ENCODE data around the gene PCDHB8. TPM values are rescaled to one million over a fixed set of nuclear protein-coding genes. Genes with fewer than 3 reads are reported as not detected.

PCDHB8 gene
- total RNA-seq, result 0.26 and 1.3 TPM in 2 replicates

GRCh38 chr5:141177577-141178191, at the start of gene PCDHB8:
PCDHB8 (plus strand) TSS chr5:141177790; CDS start chr5:141178035, 245 bp downstream.

GRCh38 chr5:141135030-141135717, 42.4 kb upstream of the PCDHB8 start, which contains the start of gene PCDHB5:
PCDHB5 (plus strand) TSS chr5:141135206; CDS start chr5:141135435, 229 bp downstream.

GRCh38 chr5:141149812-141150211, 27.8 kb upstream of the PCDHB8 start, which contains the start of gene PCDHB6:
PCDHB6 (plus strand) TSS chr5:141150057; CDS start chr5:141150258, 201 bp downstream.

GRCh38 chr5:141172381-141173204, 5.0 kb upstream of the PCDHB8 start, which contains the start of gene PCDHB7:
PCDHB7 (plus strand) TSS chr5:141172644; CDS start chr5:141172836, 192 bp downstream.

DNA sequence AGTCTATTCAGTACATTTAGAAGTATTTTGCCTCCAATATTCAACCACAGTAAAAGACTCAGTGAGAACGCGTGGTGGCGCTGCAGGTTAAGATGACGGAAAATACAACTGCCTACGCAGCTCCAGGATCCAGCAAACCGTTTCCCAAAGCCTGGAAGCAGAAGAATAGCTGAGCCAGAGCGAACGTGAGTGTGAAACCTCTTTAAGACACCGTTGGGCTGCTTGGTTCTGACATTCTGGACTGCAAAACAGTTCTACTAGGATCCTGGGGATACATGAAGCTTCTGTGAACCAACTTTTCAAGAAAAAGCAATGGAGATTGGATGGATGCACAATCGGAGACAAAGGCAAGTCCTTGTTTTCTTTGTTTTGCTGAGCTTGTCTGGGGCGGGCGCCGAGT, 4.7 kb downstream of the PCDHB8 start, which contains the start of gene PCDHB16:
Gene PCDHB16 (plus strand): TSS at position 140 of the 400 bp plus-strand sequence. CDS start 173 bp downstream, at position 313.

DNA sequence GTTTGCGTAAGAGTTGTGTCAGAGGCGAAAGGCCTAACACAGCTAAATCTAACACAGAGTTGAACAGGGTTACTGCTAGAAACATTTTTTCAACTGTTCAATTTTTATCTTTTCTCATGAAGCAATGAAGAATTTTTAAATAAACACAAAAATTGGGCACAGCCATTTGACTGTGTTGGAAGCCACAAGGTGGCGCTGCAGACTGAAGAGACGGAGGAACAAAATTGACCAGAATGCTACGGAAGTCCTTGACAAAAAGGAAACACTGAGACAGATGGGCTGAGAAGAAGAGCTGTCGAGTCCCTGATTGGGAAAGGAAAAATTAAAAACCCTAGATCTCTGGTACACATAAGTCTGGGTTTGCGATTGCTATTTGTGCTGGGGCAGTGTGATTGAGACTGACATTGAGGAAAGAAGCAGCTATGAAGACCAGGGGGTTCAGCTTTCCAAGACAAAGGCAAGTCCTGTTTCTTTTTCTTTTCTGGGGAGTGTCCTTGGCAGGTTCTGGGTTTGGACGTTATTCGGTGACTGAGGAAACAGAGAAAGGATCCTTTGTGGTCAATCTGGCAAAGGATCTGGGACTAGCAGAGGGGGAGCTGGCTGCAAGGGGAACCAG, 9.4 kb downstream of the PCDHB8 start, which contains the start of gene PCDHB9:
Gene PCDHB9 (plus strand): TSS at position 265 of the 616 bp plus-strand sequence. CDS start 158 bp downstream, at position 423.

DNA sequence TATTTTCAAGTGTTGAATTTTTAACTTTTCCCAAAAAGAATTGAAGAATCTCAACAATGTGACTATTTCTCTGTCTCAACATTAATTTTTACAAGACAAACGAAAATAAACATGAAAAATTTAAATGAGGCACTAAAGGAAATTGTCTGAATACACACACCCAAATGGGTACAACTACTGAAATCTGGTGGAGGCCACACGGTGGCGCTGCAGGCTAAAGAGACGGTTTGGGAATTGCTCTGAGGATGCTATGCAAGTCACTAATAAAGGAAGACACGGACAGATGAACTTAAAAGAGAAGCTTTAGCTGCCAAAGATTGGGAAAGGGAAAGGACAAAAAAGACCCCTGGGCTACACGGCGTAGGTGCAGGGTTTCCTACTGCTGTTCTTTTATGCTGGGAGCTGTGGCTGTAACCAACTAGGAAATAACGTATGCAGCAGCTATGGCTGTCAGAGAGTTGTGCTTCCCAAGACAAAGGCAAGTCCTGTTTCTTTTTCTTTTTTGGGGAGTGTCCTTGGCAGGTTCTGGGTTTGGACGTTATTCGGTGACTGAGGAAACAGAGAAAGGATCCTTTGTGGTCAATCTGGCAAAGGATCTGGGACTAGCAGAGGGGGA, 14.6 kb downstream of the PCDHB8 start, which contains the start of gene PCDHB10:
Gene PCDHB10 (plus strand): TSS at position 244 of the 616 bp plus-strand sequence. CDS start 200 bp downstream, at position 444.

DNA sequence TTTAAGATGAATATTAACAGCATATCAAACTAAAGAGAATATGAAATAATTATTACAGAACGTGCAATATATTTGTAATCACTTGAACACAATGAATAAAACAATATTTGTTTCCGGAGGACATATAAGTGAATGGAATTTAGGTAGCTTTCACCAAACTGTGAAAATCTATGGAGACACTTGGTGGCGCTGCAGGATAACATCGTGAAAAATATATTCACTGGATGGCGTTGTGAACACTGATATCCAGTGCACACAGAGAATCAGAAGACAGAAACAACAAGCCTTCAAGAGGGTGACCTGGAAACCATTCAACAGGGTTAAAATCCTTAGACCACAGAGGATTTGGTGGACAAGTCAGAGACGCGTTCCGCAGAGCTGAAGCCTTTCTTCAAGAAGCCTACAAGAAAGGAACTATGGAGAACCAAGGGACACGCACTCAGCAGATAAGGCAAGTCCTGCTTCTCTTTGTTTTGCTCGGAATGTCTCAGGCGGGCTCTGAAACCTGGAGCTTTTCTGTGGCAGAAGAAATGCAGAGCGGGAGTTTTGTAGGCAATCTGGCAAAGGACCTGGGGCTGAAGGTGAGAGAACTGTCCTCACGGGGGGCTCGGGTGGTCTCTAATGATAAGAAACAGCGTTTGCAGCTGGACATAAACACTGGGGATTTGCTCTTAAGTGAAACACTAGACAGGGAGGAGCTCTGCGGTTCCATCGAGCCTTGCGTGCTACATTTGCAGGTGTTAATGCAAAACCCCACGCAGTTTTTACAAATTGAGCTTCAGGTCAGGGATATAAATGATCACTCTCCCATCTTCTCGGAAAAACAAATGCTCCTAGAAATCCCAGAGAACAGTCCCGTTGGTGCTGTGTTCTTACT, 22.0 kb downstream of the PCDHB8 start, which contains the start of gene PCDHB11:
Gene PCDHB11 (plus strand): TSS at position 269 of the 877 bp plus-strand sequence. CDS start 148 bp downstream, at position 417.

DNA sequence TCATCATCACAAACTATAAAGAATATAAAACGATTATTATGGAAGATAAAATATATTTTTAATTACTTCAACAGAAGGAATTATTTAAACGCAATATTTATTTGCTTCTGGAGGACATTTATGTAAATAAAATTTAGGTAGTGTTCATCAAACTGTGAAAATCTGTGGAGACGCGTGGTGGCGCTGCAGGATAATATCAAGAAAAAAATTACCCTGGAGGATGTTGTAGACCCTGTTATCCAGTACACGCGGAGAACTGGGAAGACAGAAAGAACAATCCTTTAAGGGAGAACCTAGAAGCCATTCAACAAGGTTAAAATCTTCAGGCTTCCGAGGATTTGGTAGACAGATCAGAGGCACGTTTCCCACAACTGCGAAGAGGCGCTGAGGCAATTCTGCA, 30.9 kb downstream of the PCDHB8 start, which contains the start of gene PCDHB12:
Gene PCDHB12 (plus strand): TSS at position 242 of the 400 bp plus-strand sequence. CDS start 189 bp downstream, outside the sequence.

GRCh38 chr5:141213656-141214339, 36.2 kb downstream of the PCDHB8 start, which contains the start of gene PCDHB13:
PCDHB13 (plus strand) TSS chr5:141213919; CDS start chr5:141214124, 205 bp downstream.

GRCh38 chr5:141223112-141223783, 45.7 kb downstream of the PCDHB8 start, which contains the start of gene PCDHB14:
PCDHB14 (plus strand) TSS chr5:141223343; CDS start chr5:141223506, 163 bp downstream.

Other genes starting within 250 kb of the PCDHB8 start
- gene PCDHAC2, start 211.3 kb upstream of the PCDHB8 start, total RNA-seq, result 0.43 and 1.3 TPM in 2 replicates
- gene PCDHB1, start 126.4 kb upstream of the PCDHB8 start, total RNA-seq, result not detected in 2 replicates
- gene PCDHB2, start 83.2 kb upstream of the PCDHB8 start, total RNA-seq, result 3.6 and 4.4 TPM in 2 replicates
- gene PCDHB3, start 77.3 kb upstream of the PCDHB8 start, total RNA-seq, result 0.79 and 1.6 TPM in 2 replicates
- gene PCDHB4, start 56.0 kb upstream of the PCDHB8 start, total RNA-seq, result 0.20 and 0.59 TPM in 2 replicates
- gene PCDHB5, start 42.6 kb upstream of the PCDHB8 start, total RNA-seq, result 0.36 and 2.2 TPM in 2 replicates
- gene PCDHB6, start 27.7 kb upstream of the PCDHB8 start, total RNA-seq, result 0.20 and 0.36 TPM in 2 replicates
- gene PCDHB7, start 5.1 kb upstream of the PCDHB8 start, total RNA-seq, result 0.33 and 1.1 TPM in 2 replicates
- gene PCDHB16, start 4.6 kb downstream of the PCDHB8 start, total RNA-seq, result 0.50 and 0.59 TPM in 2 replicates
- gene PCDHB9, start 9.4 kb downstream of the PCDHB8 start, total RNA-seq, result 0.40 and 0.59 TPM in 2 replicates
- 0.79 and 1.4 TPM in 2 replicates for gene PCDHB10, start 14.6 kb downstream of the PCDHB8 start, total RNA-seq
- 0.69 and 0.85 TPM in 2 replicates for gene PCDHB11, start 21.8 kb downstream of the PCDHB8 start, total RNA-seq
- 0.26 and 0.46 TPM in 2 replicates for gene PCDHB12, start 30.9 kb downstream of the PCDHB8 start, total RNA-seq
- 0.59 and 1.8 TPM in 2 replicates for gene PCDHB13, start 36.1 kb downstream of the PCDHB8 start, total RNA-seq
- 1.6 and 2.1 TPM in 2 replicates for gene PCDHB14, start 45.6 kb downstream of the PCDHB8 start, total RNA-seq
- gene PCDHB15, start 67.6 kb downstream of the PCDHB8 start, total RNA-seq, result 0.59 and 0.91 TPM in 2 replicates
- gene SLC25A2, start 126.3 kb downstream of the PCDHB8 start, total RNA-seq, result 0.13 and 0.26 TPM in 2 replicates
- gene TAF7, start 143.0 kb downstream of the PCDHB8 start, total RNA-seq, result 56.6 and 69.0 TPM in 2 replicates
- gene PCDHGA1, start 152.7 kb downstream of the PCDHB8 start, total RNA-seq, result 1.2 and 1.4 TPM in 2 replicates
- gene PCDHGA2, start 161.0 kb downstream of the PCDHB8 start, total RNA-seq, result 2.8 and 4.2 TPM in 2 replicates
- 0.79 and 3.0 TPM in 2 replicates for gene PCDHGA3, start 166.0 kb downstream of the PCDHB8 start, total RNA-seq
- gene PCDHGB1, start 172.3 kb downstream of the PCDHB8 start, total RNA-seq, result 2.2 and 3.8 TPM in 2 replicates
- 11.6 and 16.9 TPM in 2 replicates for gene PCDHGA4, start 177.2 kb downstream of the PCDHB8 start, total RNA-seq
- gene PCDHGB2, start 182.2 kb downstream of the PCDHB8 start, total RNA-seq, result 3.2 and 3.9 TPM in 2 replicates
- gene PCDHGA5, start 186.4 kb downstream of the PCDHB8 start, total RNA-seq, result 1.8 and 2.3 TPM in 2 replicates
- gene PCDHGB3, start 192.5 kb downstream of the PCDHB8 start, total RNA-seq, result 7.8 and 8.1 TPM in 2 replicates
- 5.3 and 6.7 TPM in 2 replicates for gene PCDHGA6, start 196.1 kb downstream of the PCDHB8 start, total RNA-seq
- 6.9 and 10.3 TPM in 2 replicates for gene PCDHGA7, start 205.0 kb downstream of the PCDHB8 start, total RNA-seq
- gene PCDHGB4, start 209.9 kb downstream of the PCDHB8 start, total RNA-seq, result 26.1 and 54.1 TPM in 2 replicates
- 4.0 and 4.3 TPM in 2 replicates for gene PCDHGA8, start 214.8 kb downstream of the PCDHB8 start, total RNA-seq
- gene PCDHGB5, start 220.2 kb downstream of the PCDHB8 start, total RNA-seq, result 34.3 and 47.0 TPM in 2 replicates
- gene PCDHGA9, start 225.0 kb downstream of the PCDHB8 start, total RNA-seq, result 5.2 and 5.5 TPM in 2 replicates
- 3.9 and 4.8 TPM in 2 replicates for gene PCDHGB6, start 230.2 kb downstream of the PCDHB8 start, total RNA-seq
- gene PCDHGA10, start 235.2 kb downstream of the PCDHB8 start, total RNA-seq, result 8.3 and 9.4 TPM in 2 replicates
- gene PCDHGB7, start 239.9 kb downstream of the PCDHB8 start, total RNA-seq, result 13.8 and 14.7 TPM in 2 replicates
- gene PCDHGA11, start 243.3 kb downstream of the PCDHB8 start, total RNA-seq, result 20.6 and 27.7 TPM in 2 replicates